Stimulated activated CD8-positive, alpha-beta memory T cell treated with anti-CD3 and anti-CD28 coated beads, Interleukin-2, amount 100 ng/mL, for 1 hour (primary cell): ENCODE measurements around the gene TOR1B.

ENCODE experiments used
- DNase-seq, 2 donors: peaks; one replicate each; pipeline ENCODE4 v3.0.0-alpha.2; 2020; ENCODE audit warnings: low read depth in 2 of 2

Gene TOR1B

DNA sequence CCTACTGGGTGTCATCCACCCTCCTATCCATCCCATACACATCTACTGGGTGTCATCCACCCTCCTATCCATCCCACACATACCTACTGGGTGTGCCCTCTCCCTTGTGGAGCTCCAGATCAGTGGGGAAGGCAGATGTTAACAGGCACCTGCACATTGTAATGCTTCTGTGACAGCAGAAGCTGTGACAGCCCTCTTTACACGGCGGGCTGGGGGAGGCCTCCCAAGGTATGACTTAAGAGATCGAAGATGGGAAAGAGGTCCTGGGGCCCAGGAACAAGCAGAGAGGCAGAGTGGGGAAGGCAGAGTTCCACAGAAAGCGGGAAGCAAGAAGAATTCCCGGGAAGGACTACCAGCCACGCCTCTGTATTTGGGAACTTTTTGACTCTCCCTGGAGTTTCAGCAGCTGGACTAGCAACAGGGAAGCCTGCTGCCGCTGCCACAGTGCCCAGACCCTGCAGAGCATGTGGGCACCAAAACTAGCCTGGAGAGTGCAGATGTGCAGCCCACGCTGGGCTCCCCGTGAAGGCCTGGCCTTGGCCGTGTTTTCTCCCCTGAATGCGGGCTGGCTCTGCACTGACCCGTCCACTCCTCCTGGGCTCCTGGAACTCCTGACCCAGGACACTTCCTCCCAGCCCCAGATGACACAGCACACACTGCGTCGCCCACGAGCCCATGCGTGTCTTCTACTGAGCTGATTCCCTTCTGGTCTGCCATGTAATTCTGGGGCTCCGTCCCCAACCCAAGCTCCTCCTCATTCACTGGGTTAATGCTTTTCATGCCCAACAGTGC, 11.6 kb downstream of the TOR1B start:
- DNase-seq: no peak

DNA sequence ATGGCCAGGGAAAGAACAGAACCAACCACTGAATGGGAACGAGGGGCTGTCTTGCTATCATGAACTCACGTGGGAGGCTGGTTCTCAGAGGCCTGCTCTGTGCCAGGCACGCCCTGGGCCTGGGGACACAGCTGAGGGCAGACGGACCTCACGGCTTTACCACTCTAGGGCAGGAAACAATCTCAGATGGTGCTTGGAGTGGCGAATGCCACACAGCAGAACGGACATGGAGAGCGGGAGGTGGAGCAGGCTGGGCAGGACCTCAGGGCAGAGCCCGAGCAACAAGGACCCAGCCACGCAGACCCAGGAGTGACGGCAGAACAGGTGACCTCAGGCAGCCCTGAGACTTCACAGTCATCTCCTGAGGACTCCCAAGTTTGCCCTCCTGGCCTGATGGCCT, 12.3 kb downstream of the TOR1B start:
- no peak for DNase-seq

DNA sequence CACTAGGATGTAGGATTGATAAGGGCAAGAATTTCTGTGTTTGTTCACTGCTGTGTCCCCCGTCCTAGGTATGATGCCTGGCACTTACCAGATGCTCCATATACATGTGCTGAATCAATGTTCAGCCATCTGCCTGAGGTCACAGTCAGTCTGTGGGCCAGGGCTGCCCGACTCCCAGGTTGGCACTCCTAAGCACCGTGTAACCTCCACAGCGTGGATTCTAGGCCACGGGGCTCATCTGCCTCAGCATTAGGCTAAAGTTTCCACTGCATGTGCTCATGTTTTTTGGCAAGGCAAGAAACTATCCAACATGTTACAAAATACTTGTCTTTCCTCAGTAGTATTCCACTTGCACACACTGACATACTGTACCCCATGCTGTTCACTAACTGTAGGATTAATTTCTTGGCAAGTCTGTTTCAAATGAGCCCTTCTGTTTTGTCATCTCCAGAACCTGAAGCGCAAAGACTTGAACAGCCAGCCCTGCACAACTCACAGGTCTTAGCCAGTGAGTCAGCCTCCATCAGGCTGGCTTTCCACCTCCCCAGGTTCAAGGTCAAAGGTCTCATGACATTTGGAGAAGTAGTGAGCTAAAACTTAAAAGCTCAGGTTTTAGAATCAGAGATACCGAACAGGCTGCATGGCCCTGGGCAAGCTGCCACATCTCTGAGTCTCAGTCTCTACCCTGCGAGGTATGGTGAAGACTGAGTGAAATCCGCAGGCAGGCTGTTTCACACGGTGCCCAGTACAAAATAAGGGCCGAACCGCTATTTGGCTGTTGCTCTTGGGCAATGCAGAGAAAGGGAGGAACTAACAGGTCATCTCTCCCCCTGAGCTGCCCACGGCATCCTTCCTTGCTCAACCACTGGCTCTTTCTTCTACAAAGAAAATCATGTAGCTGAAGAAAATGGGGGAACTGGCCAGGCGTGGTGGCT, 13.8 kb downstream of the TOR1B start:
- DNase-seq: no peak

DNA sequence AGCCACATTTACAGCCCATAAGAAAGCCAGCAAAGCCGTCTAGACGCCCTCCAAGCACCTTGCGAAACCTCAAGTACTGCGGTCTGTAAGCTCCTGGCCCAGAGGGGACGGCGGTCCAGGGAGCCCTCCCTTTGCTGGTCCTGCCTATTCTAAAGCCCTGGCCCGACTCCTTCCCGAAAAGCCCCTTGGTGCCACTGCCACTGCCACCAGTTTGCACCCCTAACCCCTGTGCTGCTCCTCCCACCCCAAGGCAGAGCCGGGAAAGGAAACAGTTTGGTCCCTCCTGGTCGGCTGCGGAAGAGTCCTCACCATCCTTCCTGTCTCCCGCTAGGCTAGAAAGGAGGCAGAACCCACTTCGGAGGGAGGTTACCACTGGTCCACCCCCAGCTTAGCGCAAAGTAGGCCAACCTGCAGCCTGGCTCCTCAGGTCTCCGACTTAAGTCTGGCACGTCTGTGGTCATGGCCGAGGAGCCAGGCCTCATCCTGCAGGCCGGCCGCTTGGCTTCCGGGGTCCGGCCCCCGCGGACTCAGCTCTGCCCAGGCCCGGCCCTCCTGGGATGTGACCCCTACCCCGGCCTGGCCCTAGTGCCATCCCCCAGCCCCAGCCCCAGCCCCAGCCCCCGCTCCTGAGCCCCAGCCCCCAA, 20.0 kb downstream of the TOR1B start:
- DNase-seq: no peak

DNA sequence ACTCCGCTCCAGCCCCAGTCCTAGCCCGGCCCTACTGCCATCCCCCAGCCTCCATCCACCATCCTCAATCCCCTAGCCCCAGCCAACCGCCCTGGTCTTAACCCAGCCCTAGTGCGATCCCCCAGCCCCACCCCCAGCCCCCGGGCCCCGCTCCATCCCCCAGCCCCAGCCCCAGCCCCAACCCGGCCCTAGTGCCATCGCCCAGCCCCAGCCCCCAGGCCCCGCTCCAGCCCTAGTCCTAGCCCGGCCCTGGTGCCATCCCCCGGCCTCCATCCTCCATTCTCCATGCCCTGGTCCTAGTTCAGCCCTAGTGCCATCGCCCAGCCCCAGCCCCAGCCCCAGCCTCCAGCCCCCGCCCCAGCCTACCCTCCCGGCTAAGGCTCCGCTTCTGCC, 20.6 kb downstream of the TOR1B start:
- no peak for DNase-seq

DNA sequence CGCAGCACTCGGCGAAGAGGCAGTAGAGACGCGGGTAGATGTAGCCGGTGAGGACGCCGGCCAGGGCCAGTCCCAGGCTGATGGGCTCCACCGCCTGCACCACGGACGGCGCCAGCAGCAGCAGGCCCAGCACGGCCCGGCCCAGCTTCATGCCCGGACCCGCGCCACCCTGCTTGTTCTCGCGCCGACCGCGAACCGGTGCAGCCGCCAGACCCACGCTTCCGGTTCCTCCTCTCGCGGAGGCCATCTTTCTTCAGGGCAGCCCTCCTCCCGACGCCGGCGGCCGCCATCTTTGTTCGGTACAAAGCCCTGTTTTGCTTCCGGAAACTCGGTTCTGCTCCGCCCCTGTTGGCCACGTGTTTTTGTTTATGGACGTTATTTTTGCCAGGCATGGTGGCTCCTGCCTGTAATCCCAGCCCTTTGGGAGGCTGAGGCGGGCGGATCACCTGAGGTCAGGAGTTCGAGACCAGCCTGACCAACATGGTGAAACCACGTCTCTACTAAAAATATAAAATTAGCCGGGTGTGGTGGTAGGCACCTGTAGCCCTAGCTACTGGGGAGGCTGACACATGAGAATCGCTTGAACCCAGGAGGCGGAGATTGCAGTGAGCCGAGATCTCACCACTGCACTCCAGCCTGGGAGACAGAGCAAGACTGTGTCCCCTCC, 21.1 kb downstream of the TOR1B start, which contains the start of gene TOR1A:
Gene TOR1A (minus strand): TSS at position 202 of the 667 bp plus-strand sequence. CDS start 51 bp downstream, at position 151.
- DNase-seq: peak; percentile 83 to 86

DNA sequence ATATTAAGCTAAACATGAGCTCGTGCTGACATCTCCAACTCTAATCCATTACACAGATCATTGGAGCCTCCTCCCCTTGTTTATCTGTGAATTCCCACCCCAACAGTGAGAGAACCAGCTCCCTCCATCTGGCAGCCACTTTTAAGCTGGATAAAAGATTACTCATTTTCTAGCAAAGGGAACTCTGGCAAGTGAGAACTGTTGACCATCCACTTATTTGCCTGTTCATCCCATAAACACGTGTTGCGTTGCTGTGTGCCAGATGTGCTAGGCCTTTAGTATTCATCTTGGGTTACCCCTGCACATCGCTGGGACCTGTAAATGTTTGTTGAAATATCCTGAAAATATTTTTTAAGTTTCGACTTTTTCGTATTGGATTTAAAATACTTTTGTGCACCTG, 23.4 kb downstream of the TOR1B start:
- DNase-seq: no peak

DNA sequence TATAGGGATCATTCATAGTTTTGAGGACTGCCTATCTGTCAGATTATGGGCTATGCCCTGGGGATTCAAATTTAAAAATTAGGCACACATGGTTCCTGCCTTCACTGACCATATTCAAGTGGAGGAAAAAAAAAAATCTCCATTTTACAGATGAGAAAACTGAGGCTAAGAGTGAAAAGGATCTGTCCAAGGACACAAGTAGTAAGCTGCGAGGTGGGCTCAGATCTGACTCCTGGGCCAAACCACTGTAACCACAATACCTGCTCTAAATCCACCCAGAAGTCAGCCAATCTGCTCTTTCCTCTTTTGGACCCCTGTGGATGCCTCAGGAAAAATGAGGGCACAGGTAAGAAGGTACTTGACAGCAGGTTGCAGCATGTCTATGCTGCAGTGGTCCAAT, 23.8 kb downstream of the TOR1B start:
- DNase-seq: no peak

DNA sequence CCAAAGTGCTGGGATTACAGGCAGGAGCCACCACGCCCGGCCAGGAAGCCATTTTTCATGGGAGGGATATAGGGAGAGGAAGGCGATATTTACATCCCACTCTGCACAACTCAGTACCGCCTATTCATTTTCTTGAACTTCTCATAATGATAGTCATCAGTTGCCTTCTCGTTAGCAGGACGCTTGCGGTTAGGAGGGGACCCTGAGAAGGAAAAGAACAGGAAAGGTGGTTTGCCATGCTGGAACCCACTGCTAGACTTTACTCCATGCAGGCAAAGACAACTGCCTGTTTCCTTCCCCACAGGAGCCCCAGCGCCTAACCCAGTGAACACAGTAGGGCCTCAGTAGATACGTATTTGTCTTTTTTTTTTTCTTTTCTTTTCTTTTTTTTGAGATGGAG, 25.1 kb downstream of the TOR1B start:
- DNase-seq: no peak

DNA sequence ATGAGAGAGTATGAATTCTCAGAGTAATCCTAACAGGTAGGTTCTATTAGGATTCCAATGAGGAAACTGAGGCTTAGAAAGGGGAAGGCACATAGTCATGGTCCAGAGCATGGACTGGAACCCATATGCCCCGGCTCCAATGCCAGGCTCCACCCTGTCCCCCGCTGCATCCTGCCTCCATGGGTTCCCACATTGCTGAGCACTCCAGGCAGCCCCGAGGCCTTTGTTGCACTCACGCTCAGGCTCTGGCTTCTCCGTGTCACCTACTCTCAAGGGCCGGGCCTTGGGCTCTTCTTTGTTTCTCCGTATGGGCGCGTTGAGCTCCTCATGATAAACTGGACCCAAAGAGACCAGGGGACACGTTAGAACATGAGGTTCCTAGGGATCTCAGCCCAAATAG, 26.0 kb downstream of the TOR1B start:
- no peak for DNase-seq

DNA sequence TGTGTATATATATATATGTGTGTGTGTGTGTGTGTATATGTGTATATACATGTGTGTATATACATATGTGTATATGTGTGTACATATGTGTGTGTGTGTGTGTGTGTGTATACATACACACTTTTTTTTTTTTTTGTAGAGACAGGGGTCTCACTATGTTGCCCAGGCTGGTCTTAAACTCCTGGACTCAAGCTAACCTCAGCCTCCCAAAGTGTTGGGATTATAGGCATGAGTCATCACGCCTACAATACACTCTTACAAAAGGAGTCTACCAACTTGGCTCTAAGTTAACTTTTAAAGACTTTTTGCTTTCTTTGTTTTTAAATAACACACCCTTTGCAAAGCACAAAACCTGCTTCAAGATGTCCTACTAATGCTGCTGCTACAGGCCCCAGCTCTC, 30.0 kb downstream of the TOR1B start:
- no peak for DNase-seq

DNA sequence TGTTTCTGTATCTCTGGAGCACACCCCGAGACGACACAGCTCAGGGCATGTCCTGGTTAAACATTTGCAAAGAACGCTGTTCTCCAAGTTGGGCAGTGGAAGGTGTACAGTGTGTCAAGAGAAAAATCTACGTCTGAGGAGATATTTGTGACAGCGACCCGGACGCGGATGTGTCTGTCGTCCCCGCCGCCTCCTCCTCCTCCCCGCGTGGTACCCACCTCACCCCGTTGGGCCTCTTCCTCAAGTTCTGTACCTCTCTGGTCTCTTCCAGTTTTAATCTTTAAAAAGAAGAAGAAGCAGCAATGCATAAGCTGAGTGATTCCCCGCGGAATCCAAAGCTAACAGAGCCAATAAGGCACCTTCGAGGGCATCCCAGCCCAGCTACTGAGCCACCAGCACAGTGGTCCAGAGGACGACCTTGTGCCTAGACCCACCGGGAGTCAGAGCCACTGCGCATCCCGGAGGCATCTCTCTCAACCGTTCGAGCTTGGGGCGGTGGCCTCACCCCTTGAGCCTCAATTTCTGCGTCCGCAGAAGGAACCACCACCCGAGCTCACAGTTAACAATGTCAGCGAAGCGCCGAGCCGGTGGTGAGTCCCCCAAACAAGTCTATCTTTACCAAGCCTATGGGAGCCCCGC, 31.6 kb downstream of the TOR1B start:
- peak in 1 of 2 donors; percentile 12 for DNase-seq

DNA sequence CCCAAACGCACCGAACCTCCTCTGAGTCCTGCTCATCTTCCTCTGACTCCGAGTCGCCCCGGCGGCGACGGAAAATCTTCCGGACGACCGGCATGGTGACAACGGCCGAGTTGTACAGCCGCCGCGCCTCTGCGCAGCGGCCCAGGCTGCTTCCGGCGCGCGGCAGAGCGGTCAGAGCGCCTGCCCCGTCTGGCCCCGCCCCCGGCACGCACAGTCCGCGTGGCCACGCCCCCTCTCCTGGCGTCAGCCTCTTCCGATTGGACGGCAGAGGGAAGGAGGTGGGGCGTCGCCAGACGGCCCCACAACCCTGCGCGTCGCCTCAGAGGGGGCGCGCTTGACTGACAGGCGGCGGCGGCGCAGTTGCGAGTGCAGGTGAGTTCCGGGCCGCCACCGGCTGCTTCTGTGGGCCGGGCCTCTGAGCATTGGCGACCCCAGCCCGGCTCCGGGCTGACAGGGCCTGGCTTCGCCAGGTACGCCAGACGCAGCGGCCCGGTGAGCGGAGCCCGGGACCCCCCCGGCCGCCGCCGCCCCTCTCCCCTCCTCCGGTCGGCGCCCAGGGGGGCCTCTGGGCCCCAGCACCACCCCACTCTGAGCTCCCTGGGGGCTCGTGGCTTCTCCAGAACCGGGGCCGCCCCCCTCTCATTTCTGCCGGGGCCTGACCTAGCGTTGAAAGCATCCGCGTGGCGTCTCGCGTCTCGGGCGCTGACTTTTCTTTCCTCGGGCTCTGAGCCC, 32.3 kb downstream of the TOR1B start, which contains the start of the genes C9orf78 and USP20:
Gene C9orf78 (minus strand): TSS at position 148 of the 732 bp plus-strand sequence. CDS start 54 bp downstream, at position 94.
Gene USP20 (plus strand): TSS at position 331 of the 732 bp plus-strand sequence. CDS start 17,098 bp downstream, outside the sequence.
- peak; percentile 92 to 96 for DNase-seq

DNA sequence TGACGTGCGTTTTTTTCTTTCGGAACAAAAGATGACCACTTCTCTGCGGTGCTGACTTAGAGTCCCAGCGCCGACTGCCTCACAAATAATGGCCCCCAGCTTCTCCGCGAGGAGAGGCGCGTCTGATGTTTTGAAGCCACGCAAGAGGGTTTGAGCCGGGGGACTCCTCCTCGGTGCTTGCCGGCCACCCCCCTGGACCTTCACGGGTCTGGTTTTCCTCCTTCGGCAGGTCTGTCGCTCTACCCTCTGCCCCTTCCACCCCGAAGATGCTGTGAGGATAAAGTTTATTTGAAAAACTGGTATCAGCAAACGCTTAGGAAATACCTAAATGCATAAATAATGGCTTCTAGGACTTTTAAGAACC, 32.9 kb downstream of the TOR1B start:
- DNase-seq: no peak

DNA sequence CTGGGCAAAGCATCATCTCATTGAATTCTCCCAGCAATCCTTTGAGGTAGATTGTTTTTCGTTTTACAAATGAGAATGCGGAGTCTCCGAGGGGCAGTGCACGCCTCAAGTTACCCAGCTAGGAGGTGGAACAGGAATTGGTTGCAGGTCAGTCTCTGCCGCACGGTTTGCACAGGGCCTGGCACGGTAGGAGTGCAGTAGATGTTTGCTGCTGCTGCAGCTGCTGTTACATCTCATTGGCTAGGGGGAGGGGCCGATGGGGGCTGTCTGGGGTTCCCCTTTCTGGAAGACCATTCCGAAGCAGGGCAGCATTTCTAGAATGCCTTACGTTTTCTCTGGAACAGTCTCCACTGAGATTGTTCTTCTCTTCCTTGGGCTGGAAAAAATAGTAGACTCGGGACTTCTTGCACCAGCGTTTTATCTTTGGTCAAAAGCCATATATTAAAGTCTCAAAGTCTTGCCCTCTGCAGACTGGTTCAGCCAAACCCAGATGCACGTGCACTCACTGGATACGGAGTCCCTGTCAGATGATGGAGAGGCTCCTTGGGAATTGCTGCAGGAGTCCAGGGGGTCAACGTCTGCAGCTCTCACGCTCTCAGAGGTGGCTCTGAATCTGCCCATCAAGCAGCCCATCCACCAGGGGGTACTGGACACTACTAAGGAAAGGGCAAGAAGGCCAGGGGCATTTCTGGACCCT, 33.5 kb downstream of the TOR1B start:
- peak in 1 of 2 donors; percentile 21 for DNase-seq

DNA sequence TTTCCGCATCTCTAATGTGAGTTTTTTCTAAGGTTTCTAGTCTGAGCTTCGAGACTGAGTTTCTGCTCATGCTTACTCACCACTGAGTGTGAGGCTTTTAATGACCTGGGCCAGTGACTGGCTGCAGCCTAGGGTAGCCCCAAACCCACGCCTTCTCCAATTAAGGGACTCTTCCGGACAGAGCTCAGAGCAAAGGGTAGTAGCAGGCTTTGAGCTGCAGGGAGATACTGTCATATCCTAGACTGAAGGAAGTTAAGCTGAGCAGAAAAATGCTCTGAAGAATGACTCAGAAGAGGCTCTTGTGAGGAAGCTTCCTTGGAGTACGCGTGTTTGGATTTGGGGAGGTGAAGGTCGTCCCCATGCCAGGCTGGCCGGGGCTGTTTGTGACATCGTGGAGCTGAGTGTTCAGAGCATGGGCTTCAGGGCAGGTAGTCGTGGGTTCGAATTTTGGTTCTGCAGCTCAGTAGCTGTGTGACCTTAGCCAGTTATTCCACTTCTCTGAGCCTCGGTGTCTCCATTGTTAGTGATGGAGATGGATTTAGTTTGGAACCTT, 35.8 kb downstream of the TOR1B start:
- DNase-seq: no peak

DNA sequence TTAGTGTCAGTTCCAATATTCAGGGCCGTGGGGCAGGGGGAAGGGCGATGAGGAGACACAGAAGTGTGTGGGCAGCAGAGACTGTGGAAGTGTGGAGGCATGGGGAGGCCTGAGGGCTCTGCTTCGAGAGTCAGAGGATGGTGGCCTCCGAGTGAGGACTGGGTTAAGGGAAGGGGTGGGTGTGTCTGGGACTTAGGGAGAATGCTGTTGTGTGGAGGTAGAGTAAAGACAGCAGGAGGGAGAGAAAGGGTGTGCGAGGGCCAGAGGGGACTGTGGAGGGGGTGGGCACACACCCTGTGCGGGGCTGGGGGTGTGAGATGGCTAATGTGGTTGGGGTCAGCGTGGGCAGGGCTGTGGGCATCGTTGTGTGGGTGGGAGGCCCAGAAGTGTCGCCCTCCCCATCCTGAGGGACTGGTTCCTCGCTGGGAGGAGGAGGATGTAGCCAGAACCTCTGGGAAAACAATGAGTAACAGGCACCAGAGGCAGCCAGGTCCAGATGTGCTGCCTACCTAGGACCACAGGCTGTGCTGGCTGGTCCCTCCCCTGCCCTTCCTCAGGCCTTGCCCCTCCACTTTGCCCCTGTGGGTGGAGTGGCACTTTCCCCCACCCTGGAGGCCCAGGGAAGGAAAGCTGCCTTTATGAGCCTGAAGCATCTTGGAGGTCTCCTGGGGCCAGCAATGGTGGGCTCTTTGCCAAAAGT, 36.5 kb downstream of the TOR1B start:
- DNase-seq: no peak

DNA sequence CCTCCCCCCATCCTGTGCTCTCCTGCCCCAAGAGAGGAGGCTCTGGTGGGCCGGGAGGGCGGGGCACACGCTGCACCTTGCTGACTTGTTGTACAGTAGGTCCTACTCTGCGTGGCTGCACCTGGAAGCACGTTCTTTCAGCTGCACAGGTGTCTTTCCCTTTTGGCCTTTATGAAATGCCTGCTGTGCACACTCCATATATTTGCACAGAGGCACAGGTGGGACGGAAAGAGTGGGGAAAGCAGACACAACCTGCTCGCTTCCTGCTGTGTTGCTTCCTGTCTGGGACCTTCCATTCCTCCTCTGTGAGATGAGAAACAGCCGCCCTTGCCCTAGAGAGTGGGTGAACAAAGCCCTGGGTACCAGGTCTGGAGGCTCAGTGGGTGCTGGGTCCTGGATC, 37.0 kb downstream of the TOR1B start:
- DNase-seq: no peak

DNA sequence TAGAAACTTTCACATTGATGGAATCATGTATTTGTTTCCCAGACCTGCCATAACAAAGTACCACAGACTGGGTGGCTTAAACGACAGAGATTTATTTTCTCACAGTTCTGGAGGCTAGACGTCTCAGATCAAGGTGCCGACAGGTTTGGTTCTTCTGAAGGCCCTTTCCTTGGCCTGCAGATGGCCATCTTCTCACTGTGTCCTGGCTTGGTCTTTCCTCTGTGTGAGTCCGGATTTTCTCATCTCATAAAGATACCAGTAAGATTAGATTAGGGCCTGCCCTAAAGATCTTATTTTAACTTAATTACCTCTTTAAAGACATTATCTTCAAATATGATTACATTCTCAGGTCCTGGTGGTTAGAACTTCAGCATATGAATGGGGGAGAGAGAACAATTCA, 38.1 kb downstream of the TOR1B start:
- DNase-seq: no peak
